ENCODE data around the gene IGLON5.

The IGLON5 gene

GRCh38 chr19:51339313-51339686 is 27.9 kb downstream of the IGLON5 start:
- DNase-seq: no peak

GRCh38 chr19:51339687-51340656 is 28.5 kb downstream of the IGLON5 start:
- DNase-seq: peak; percentile 98

GRCh38 chr19:51341066-51341465 is 29.6 kb downstream of the IGLON5 start:
- DNase-seq: no peak

- no peak for DNase-seq
Measured at GRCh38 chr19:51341976-51342580, 30.6 kb downstream of the IGLON5 start, which contains the start of gene VSIG10L. Gene VSIG10L, minus strand, starts transcription at chr19:51342139. Its CDS starts 15 bp downstream, at chr19:51342124.

- no peak for DNase-seq
Measured at GRCh38 chr19:51342631-51343569, 31.5 kb downstream of the IGLON5 start.

GRCh38 chr19:51345076-51345620 is 33.7 kb downstream of the IGLON5 start:
- no peak for DNase-seq

- DNase-seq: no peak
Measured at GRCh38 chr19:51346742-51347141, 35.3 kb downstream of the IGLON5 start.

GRCh38 chr19:51347209-51347928 is 35.9 kb downstream of the IGLON5 start:
- DNase-seq: no peak

GRCh38 chr19:51351266-51351990 is 40.0 kb downstream of the IGLON5 start:
- no peak for DNase-seq

GRCh38 chr19:51352783-51353360 is 41.4 kb downstream of the IGLON5 start:
- DNase-seq: no peak

GRCh38 chr19:51354103-51354741 is 42.8 kb downstream of the IGLON5 start:
- no peak for DNase-seq

GRCh38 chr19:51354742-51355148 is 43.3 kb downstream of the IGLON5 start:
- no peak for DNase-seq

GRCh38 chr19:51356159-51356801 is 44.8 kb downstream of the IGLON5 start:
- DNase-seq: no peak

- no peak for DNase-seq
Measured at GRCh38 chr19:51357952-51358351, 46.5 kb downstream of the IGLON5 start.

- peak; percentile 67 for DNase-seq
Measured at GRCh38 chr19:51359294-51359693, 47.9 kb downstream of the IGLON5 start.

GRCh38 chr19:51361239-51361638 is 49.8 kb downstream of the IGLON5 start:
- no peak for DNase-seq

- DNase-seq: no peak
Measured at GRCh38 chr19:51364200-51365106, 53.0 kb downstream of the IGLON5 start.

GRCh38 chr19:51365211-51365964 is 53.9 kb downstream of the IGLON5 start:
- DNase-seq: peak; percentile 29

All from fibroblast of skin of scalp (primary cell).